GM23338 (cell line): Measurements from ENCODE around the gene PSMB2.
A peak's percentile ranks its signal among the peaks of the same experiment; 100 is the strongest.

Experiments used
- CREB1 ChIP-seq: fragments of 250-450 bp; sonication (Bioruptor Pico); IDR thresholded peaks from 2 replicates; pipeline ENCODE4 v1.5.0; 2020; ENCODE audit warnings: low read depth, mild to moderate bottlenecking, moderate library complexity
- CTCF ChIP-seq, 2 experiments: fragments of 200-600 bp in 1 of 2; sonication (generic) in 1 of 2; conservative IDR thresholded peaks; 2 replicates each; pipeline versions ENCODE4 v1.5.1 to v1.6.1; 2016 to 2017; ENCODE audit warnings: antibody characterized with exemption in 2 of 2, low read depth in 2 of 2, mild to moderate bottlenecking in 2 of 2, moderate library complexity in 1 of 2
- ETS1 ChIP-seq: IDR thresholded peaks from 2 replicates; pipeline ENCODE4 v1.6.1; 2016; ENCODE audit warnings: antibody characterized with exemption
- EZH2 ChIP-seq: fragments of 200-600 bp; sonication (generic); IDR thresholded peaks from one replicate; pipeline ENCODE4 v1.8.0; 2017; ENCODE audit warnings: antibody characterized with exemption, mild to moderate bottlenecking, low read depth; ENCODE audit not compliant: unreplicated experiment
- EZH2phosphoT487 ChIP-seq: fragments of 200-600 bp; sonication (generic); IDR thresholded peaks from one replicate; pipeline ENCODE4 v1.8.1; 2018; ENCODE audit warnings: antibody characterized with exemption; ENCODE audit not compliant: unreplicated experiment
- JUNB ChIP-seq: IDR thresholded peaks from one replicate; pipeline ENCODE4 v1.6.1; 2016; ENCODE audit warnings: antibody characterized with exemption; ENCODE audit not compliant: unreplicated experiment
- NANOG ChIP-seq: IDR thresholded peaks from 2 replicates; pipeline ENCODE4 v1.6.1; 2016; ENCODE audit warnings: antibody characterized with exemption, borderline replicate concordance
- POLR2AphosphoS5 ChIP-seq: IDR thresholded peaks from 2 replicates; pipeline ENCODE4 v1.6.1; 2016; ENCODE audit warnings: antibody characterized with exemption, low read depth
- REST ChIP-seq: IDR thresholded peaks from one replicate; pipeline ENCODE4 v1.6.1; 2018; ENCODE audit warnings: antibody characterized with exemption; ENCODE audit not compliant: unreplicated experiment
- STAT1 ChIP-seq: IDR thresholded peaks from one replicate; pipeline ENCODE4 v1.6.1; 2016; ENCODE audit warnings: antibody characterized with exemption; ENCODE audit not compliant: unreplicated experiment
- ZNF331 ChIP-seq: fragments of 250-450 bp; sonication (Bioruptor Pico); IDR thresholded peaks from 2 replicates; pipeline ENCODE4 v1.5.0; 2020; ENCODE audit warnings: low read depth, mild to moderate bottlenecking, moderate library complexity

- TF ChIP-seq POLR2AphosphoS5 (no peak), CTCF (conservative IDR thresholded peaks at IDR 0.05; ENCODE audit: low read depth in 2 of 2) (no peak; a peak in 1 of 4 replicates), EZH2 (peak; percentile 88), ZNF331 (CRISPR knock-in tag) (no peak), JUNB (no peak), REST (no peak), STAT1 (no peak), EZH2phosphoT487 (peak; percentile 65), CREB1 (CRISPR knock-in tag) (no peak), NANOG (no peak), ETS1 (no peak)
These were observed 64.0 kb downstream of the PSMB2 start for GRCh38 chr1:35577071-35577998.
